H9 (cell line): Measurements from ENCODE around the gene F5. TPM values are rescaled to one million over a fixed set of nuclear protein-coding genes. Genes with fewer than 3 reads are reported as not detected.

Source experiments
- DNase-seq: peaks from one replicate; pipeline ENCODE4 v3.0.0-alpha.2; 2017
- H2AFZ ChIP-seq: one replicate; pipeline ENCODE4 v1.6.1; 2013; ENCODE audit warnings: mild to moderate bottlenecking, low read length, control low read depth, moderate library complexity
- H2AK5ac ChIP-seq: 2 replicates; pipeline ENCODE4 v1.6.1; 2013; ENCODE audit warnings: low read length, control low read depth, mixed read lengths; ENCODE audit not compliant: insufficient read length
- H2BK120ac ChIP-seq: one replicate; pipeline ENCODE4 v1.6.1; 2013; ENCODE audit warnings: low read depth, mild to moderate bottlenecking, low read length, control low read depth, inconsistent platforms; ENCODE audit not compliant: poor library complexity, severe bottlenecking
- H2BK12ac ChIP-seq: 2 replicates; pipeline ENCODE4 v1.6.1; 2013; ENCODE audit warnings: low read length, control low read depth, mixed read lengths, low read depth; ENCODE audit not compliant: insufficient read length
- H2BK15ac ChIP-seq: 2 replicates; pipeline ENCODE4 v1.6.1; 2013; ENCODE audit warnings: low read depth, low read length, control low read depth
- H2BK20ac ChIP-seq: one replicate; pipeline ENCODE4 v1.6.1; 2013; ENCODE audit warnings: low read depth, mild to moderate bottlenecking, low read length, control low read depth, inconsistent platforms; ENCODE audit not compliant: poor library complexity, severe bottlenecking
- H2BK5ac ChIP-seq: 2 replicates; pipeline ENCODE4 v1.6.1; 2013; ENCODE audit warnings: low read length, control low read depth, mixed read lengths; ENCODE audit not compliant: insufficient read length
- H3K14ac ChIP-seq: 2 replicates; pipeline ENCODE4 v1.6.1; 2013; ENCODE audit warnings: low read length, control low read depth; ENCODE audit not compliant: insufficient read depth
- H3K18ac ChIP-seq: 2 replicates; pipeline ENCODE4 v1.6.1; 2013; ENCODE audit warnings: low read depth, mild to moderate bottlenecking, mixed read lengths, low read length, control low read depth; ENCODE audit not compliant: insufficient read length
- H3K23ac ChIP-seq: 2 replicates; pipeline ENCODE4 v1.6.1; 2013; ENCODE audit warnings: low read length, control low read depth, mixed read lengths, low read depth; ENCODE audit not compliant: insufficient read length
- H3K23me2 ChIP-seq: 2 replicates; pipeline ENCODE4 v1.6.1; 2013; ENCODE audit warnings: low read depth, mild to moderate bottlenecking, mixed read lengths, low read length, control low read depth; ENCODE audit not compliant: insufficient read length, poor library complexity, severe bottlenecking
- H3K27ac ChIP-seq: 2 replicates; pipeline ENCODE4 v1.5.1; 2013; ENCODE audit warnings: low read length, control low read depth, mixed read lengths, low read depth; ENCODE audit not compliant: insufficient read length
- H3K27me3 ChIP-seq: 2 replicates; pipeline ENCODE4 v1.6.1; 2013; ENCODE audit warnings: low read length, control low read depth, inconsistent platforms; ENCODE audit not compliant: insufficient read depth
- H3K4ac ChIP-seq: 2 replicates; pipeline ENCODE4 v1.6.1; 2013; ENCODE audit warnings: low read depth, mild to moderate bottlenecking, control low read depth, inconsistent platforms, low read length, moderate library complexity
- H3K4me1 ChIP-seq: 2 replicates; pipeline ENCODE4 v1.6.1; 2013; ENCODE audit warnings: low read length, control low read depth, inconsistent platforms; ENCODE audit not compliant: insufficient read depth
- H3K4me2 ChIP-seq: 2 replicates; pipeline ENCODE4 v1.6.1; 2013; ENCODE audit warnings: low read length, control low read depth, mixed read lengths; ENCODE audit not compliant: insufficient read length, insufficient read depth
- H3K56ac ChIP-seq: 2 replicates; pipeline ENCODE4 v1.6.1; 2013; ENCODE audit warnings: low read depth, mild to moderate bottlenecking, mixed read lengths, low read length, control low read depth; ENCODE audit not compliant: insufficient read length
- H3K79me1 ChIP-seq: 2 replicates; pipeline ENCODE4 v1.6.1; 2013; ENCODE audit warnings: low read depth, mild to moderate bottlenecking, moderate library complexity, low read length, control low read depth, inconsistent platforms; ENCODE audit not compliant: insufficient read depth, poor library complexity, severe bottlenecking
- H3K79me2 ChIP-seq: 2 replicates; pipeline ENCODE4 v1.6.1; 2013; ENCODE audit warnings: low read length, control low read depth, inconsistent platforms; ENCODE audit not compliant: insufficient read depth
- H3K9ac ChIP-seq: 2 replicates; pipeline ENCODE4 v1.6.1; 2013; ENCODE audit warnings: low read length, control low read depth, mixed read lengths; ENCODE audit not compliant: insufficient read length; ENCODE audit errors: extremely low read depth
- H3K9me3 ChIP-seq: one replicate; pipeline ENCODE4 v1.6.1; 2013; ENCODE audit warnings: low read depth, low read length, inconsistent platforms; ENCODE audit not compliant: control insufficient read depth
- H3T11ph ChIP-seq: one replicate; pipeline ENCODE4 v1.6.1; 2013; ENCODE audit warnings: mild to moderate bottlenecking, low read length, control low read depth, inconsistent platforms
- H4K20me1 ChIP-seq: one replicate; pipeline ENCODE4 v1.6.1; 2013; ENCODE audit not compliant: control insufficient read depth, insufficient read length, insufficient read depth
- H4K5ac ChIP-seq: 2 replicates; pipeline ENCODE4 v1.6.1; 2013; ENCODE audit warnings: low read depth, mild to moderate bottlenecking, mixed read lengths, low read length, control low read depth; ENCODE audit not compliant: insufficient read length
- H4K8ac ChIP-seq: replicated peaks from 2 replicates; pipeline ENCODE4 v1.6.1; 2013; ENCODE audit warnings: low read length, control low read depth, mixed read lengths, low read depth; ENCODE audit not compliant: insufficient read length
- H4K91ac ChIP-seq: 2 replicates; pipeline ENCODE4 v1.6.1; 2013; ENCODE audit warnings: low read depth, mild to moderate bottlenecking, moderate library complexity, mixed read lengths, low read length, control low read depth; ENCODE audit not compliant: insufficient read length
- H3K27ac Mint-ChIP-seq, 3 experiments: 2 replicates in 2 of 3; 3 replicates in 1 of 3; pipeline ENCODE4 v1.8.0; 2020 to 2021; ENCODE audit warnings: mixed read lengths in 3 of 3, mild to moderate bottlenecking in 1 of 3, moderate library complexity in 1 of 3
- H3K27me3 Mint-ChIP-seq: 2 replicates; pipeline ENCODE4 v1.8.0; 2021; ENCODE audit warnings: low read depth, mild to moderate bottlenecking, moderate library complexity, mixed read lengths
- H3K36me3 Mint-ChIP-seq, 3 experiments: 2 replicates in 2 of 3; 3 replicates in 1 of 3; pipeline ENCODE4 v1.8.0; 2020 to 2021; ENCODE audit warnings: low read depth in 3 of 3, mixed read lengths in 3 of 3; ENCODE audit not compliant: insufficient read depth in 1 of 3
- H3K4me1 Mint-ChIP-seq, 2 experiments: 2 replicates each; pipeline ENCODE4 v1.8.0; 2020; ENCODE audit warnings: mixed read lengths in 2 of 2
- H3K4me3 Mint-ChIP-seq, 2 experiments: 2 replicates in 1 of 2; 3 replicates in 1 of 2; pipeline ENCODE4 v1.8.0; 2020 to 2021; ENCODE audit warnings: mild to moderate bottlenecking in 2 of 2, mixed read lengths in 2 of 2, moderate library complexity in 1 of 2
- H3K9me3 Mint-ChIP-seq, 2 experiments: 2 replicates in 1 of 2; 3 replicates in 1 of 2; pipeline ENCODE4 v1.8.0; 2020; ENCODE audit warnings: mild to moderate bottlenecking in 2 of 2, mixed read lengths in 2 of 2, moderate library complexity in 1 of 2
- WGBS: extraction: QIAGEN DNeasy Blood & Tissue Kit; methylation state at CpG from one replicate; pipeline ENCODE4 v1.1.7; 2013; ENCODE audit warnings: missing lambda C conversion rate, low lambda C conversion rate, mixed read lengths; ENCODE audit not compliant: insufficient read length; ENCODE audit errors: extremely low coverage; 5-methylcytosine and 5-hydroxymethylcytosine counted together
- total RNA-seq: library from RNA; stranded (reverse); gene quantifications from 2 replicates; pipeline ENCODE4 v1.2.1, GENCODE V29; 2021
- TF ChIP-seq, protein P1 (sequence below): fragments of 200-600 bp; sonication (generic); conservative IDR thresholded peaks from 3 replicates; pipeline ENCODE4 v1.8.0; 2021; ENCODE audit warnings: antibody characterized with exemption, mild to moderate bottlenecking

The F5 gene
- total RNA-seq, 1 experiment from 2014 or later = 0.04 TPM

DNA sequence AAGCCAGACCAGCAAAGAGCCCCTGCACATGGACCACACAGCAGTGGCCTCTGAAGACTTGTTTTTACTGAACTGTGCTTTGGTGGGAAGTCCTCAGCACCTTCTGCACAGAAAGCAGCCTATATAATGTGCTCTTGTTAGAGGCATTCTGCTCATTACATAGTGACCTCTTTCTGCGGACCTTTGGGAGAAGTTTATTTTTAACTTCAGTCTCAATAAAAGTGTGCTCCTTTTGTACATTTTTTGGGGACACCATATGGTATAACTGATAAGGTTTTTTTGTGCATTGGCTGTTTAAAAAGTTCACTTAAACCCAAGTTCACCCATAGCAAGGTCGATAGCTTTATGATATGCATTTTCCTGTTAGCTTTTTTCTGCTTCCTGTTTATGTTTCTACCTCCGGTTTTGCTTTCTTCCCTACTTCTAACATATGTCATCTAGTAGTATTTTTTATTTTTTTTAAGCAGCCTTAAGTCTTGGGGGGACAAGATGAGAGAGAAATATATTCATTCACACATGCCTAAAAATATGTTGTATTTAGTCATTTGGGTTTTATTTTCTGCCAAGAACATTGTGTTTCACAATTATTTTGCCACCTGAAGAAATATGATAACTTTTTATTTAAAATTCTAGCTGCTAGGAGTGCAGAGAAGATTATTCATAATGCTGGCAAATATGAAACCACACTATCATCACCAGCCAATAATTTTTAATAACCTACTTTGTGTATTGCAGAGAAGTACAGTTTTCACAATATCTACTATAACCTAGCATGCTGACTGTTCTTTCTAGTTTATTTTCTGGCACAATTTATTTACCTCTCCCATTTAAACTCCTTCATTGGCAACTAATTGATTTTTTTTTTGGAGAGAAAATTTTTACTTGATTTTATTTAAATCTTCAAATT lies 77.6 kb downstream of the F5 start:
- no peak overlapping the region for H3K23ac ChIP-seq
- H3K27me3 ChIP-seq = no peaks in the 10 kb centered on the region
- Mint-ChIP-seq H3K4me1 (peaks cover 0 to 7% of the 10 kb centered on the region in 2 experiments; a peak in 1 of 4 replicates), H3K27me3 (no peaks in the 10 kb centered on the region), H3K4me3 (no peak overlapping the region), H3K9me3 (peaks cover 0 to 2% of the 10 kb centered on the region in 2 experiments; a peak in 1 of 5 replicates), H3K36me3 (no peaks in the 10 kb centered on the region), H3K27ac (no peak overlapping the region)
- no peak overlapping the region for H2AFZ ChIP-seq
- no peak overlapping the region for H3K4ac ChIP-seq
- H3K27ac ChIP-seq = no peak overlapping the region
- DNase-seq = no peak
- H3K56ac ChIP-seq = no peak overlapping the region
- H3K9me3 ChIP-seq = no peaks in the 10 kb centered on the region
- H4K5ac ChIP-seq = no peak overlapping the region
- no peaks in the 10 kb centered on the region for H4K20me1 ChIP-seq
- H3K23me2 ChIP-seq = no peaks in the 10 kb centered on the region
- H4K91ac ChIP-seq = no peak overlapping the region
- H3K4me2 ChIP-seq = no peak overlapping the region
- H3K18ac ChIP-seq = no peak overlapping the region
- H2BK5ac ChIP-seq = no peak overlapping the region
- no peak overlapping the region for H2BK20ac ChIP-seq
- H3K79me1 ChIP-seq = no peaks in the 10 kb centered on the region
- no CpG with 5 or more reads among the region's 3 CpGs for WGBS
- H3K9ac ChIP-seq = no peak overlapping the region
- H2AK5ac ChIP-seq = no peak overlapping the region
- H4K8ac ChIP-seq = no peak overlapping the region
- H2BK12ac ChIP-seq = no peak overlapping the region
- no peaks in the 10 kb centered on the region for H3K79me2 ChIP-seq
- H2BK15ac ChIP-seq = no peak overlapping the region
- no peaks in the 10 kb centered on the region for H3K4me1 ChIP-seq
- no peak overlapping the region for H2BK120ac ChIP-seq
- no peak overlapping the region for H3T11ph ChIP-seq
- TF ChIP-seq, protein P1, sequence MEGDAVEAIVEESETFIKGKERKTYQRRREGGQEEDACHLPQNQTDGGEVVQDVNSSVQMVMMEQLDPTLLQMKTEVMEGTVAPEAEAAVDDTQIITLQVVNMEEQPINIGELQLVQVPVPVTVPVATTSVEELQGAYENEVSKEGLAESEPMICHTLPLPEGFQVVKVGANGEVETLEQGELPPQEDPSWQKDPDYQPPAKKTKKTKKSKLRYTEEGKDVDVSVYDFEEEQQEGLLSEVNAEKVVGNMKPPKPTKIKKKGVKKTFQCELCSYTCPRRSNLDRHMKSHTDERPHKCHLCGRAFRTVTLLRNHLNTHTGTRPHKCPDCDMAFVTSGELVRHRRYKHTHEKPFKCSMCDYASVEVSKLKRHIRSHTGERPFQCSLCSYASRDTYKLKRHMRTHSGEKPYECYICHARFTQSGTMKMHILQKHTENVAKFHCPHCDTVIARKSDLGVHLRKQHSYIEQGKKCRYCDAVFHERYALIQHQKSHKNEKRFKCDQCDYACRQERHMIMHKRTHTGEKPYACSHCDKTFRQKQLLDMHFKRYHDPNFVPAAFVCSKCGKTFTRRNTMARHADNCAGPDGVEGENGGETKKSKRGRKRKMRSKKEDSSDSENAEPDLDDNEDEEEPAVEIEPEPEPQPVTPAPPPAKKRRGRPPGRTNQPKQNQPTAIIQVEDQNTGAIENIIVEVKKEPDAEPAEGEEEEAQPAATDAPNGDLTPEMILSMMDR = no peak
- no peak overlapping the region for H3K14ac ChIP-seq
